HG03342 (cell line): Measurements from ENCODE around the gene CMTM4.
A peak's percentile ranks its signal among the peaks of the same experiment; 100 is the strongest.
"Not testable (repeated sequence)": the region's sequence is repeated elsewhere in the genome, so short reads cannot be mapped to it uniquely, and the experiment has no call there.

Experiments
- ATAC-seq: cut with Tn5 transposase; IDR thresholded peaks from one replicate; pipeline ENCODE4 v1.9.1; 2021; ENCODE audit warnings: mild to moderate bottlenecking, moderate library complexity; ENCODE audit not compliant: unreplicated experiment

CMTM4 gene

GRCh38 chr16:66617728-66618127 is 78.8 kb downstream of the CMTM4 start:
- no peak for ATAC-seq

DNA sequence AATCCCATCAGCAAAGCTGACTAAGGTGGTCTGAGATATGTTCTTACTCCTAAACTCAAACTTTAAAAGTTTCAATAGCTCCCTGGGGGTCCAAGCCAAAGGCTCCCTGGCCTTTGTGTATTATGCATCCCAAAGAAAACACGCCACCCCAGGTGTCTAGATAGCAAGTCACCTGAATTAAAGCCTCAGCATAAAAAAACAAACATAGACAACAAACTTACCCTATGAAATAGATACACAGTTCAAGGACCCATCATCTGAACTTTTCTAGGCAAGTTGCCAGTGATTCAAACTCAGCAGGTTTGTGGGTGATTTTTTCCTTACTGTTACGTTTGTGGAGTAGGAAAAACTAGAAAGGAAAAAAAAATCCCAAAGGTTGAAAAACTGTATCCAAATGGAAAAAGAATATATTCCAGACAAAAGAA is 79.5 kb downstream of the CMTM4 start:
- ATAC-seq, result no peak

DNA sequence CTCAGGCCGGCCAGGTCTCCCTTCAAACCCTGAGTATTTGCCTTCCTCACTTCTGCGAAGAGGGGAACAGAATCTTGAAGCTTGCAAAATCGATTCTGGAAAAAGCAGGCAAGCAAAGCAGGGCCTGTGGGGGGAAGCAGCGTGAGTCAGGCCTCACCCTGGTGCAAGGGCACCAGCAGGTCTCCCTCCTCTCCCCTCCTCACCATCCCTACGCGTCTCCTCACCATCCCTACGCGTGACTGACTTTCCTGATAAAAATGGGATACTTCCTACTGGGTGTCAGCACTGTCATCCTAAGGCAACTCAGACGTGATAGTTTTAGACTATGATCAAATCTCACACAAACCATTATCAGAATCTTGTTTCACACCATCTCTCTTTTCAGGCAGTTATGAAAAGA is 80.0 kb downstream of the CMTM4 start:
- no peak for ATAC-seq

DNA sequence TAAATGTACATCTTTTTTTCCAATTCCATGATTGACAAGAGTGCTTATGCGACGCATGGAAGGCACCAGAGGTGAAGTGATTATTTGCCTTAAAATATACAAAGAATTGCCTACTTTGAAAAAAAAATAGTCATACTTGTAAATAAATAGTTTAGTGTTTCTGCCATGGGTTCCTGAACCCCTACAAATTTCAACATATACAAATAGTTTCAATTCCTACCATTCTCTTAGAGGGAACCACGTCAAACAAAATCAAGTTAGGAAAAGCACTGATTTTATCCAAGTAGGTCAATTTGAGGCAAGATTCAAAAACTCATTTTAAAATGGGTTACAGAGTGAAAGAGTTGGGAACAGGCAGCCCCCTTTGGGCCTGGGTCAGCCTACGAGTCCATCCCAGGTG is 80.4 kb downstream of the CMTM4 start:
- no peak for ATAC-seq

- ATAC-seq, result no peak
Observed at GRCh38 chr16:66614161-66614802, 82.3 kb downstream of the CMTM4 start.

DNA sequence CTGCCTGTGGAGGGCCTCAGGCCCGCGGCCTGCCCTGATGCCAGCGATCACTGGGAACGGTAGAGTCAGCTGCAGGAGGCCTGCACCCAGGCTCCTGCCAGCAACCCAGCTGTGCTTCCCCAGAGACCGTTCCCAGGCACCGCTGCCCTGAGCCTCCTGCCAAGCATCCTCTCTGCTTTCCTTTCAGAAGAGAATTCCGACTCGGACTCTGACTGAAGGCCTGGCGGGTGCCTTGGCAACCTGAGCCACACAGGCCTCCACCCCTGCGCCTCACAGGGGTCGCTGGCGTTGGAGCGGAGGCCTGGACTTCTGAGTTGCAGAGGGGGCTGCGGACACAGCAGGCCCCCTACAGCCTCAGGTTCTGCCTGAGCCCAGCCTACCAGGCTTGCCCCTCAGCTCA is 84.1 kb downstream of the CMTM4 start:
- ATAC-seq, result no peak

DNA sequence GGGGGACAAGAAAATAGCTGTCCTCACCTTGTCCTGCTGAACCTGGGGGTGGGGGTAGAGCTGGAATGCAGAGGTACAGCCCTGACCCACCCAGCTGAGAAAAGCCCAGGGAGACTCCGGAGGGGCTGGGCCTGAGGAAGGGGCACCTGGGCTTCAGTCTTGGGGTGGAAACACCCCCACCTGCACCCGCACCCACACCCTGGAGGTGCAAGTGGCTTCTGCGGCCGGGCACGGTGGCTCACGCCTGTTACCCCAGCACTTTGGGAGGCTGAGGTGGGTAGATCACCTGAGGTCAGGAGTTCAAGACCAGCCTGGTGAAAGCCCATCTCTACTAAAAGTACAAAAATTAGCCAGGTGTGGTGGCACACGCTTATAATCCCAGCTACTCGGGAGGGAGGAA is 84.6 kb downstream of the CMTM4 start:
- ATAC-seq, result not testable (repeated sequence)

GRCh38 chr16:66610111-66610820 is 86.3 kb downstream of the CMTM4 start:
- ATAC-seq, result no peak

GRCh38 chr16:66609139-66609510 is 87.4 kb downstream of the CMTM4 start:
- ATAC-seq, result no peak

DNA sequence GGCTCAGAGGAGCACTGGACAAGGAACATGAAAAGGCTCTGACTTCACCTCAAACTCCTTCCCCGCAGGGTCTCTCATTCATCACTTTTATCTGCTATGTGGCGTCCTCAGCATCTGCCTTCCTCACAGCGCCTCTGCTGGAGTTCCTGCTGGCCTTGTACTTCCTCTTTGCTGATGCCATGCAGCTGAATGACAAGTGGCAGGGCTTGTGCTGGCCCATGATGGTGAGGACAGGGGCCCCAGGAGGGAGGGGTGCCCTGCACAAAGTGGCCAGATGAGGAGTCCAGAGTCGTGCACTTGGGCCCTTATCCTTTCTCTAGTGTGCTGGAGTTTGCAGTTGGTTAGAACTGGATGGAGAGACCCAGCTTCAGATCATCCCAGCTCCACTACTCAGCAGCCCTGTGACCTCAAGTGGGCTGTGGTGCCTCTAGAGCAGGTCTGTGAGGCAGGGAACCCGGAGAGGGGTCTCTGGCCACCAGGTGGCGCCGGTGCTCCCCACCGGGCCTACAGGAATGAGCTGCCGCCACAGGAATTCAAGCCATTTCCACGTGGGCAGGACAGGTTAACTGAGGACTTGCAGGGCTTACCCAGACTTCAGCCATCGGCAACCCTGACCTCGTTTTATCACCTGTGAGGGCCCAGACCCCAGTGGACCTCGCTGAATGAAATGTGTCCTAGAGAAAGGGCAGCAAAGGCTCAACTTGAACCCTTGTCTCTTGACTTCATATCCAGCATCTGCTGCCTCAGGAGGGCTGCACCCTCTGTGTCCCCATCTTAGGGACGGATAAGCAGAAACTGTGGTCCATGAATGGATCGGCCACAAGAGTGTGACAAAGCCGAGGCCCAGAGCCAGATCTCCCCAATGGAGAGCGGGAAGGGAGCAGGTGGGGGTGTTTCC is 88.1 kb downstream of the CMTM4 start:
- peak; percentile 42 for ATAC-seq

DNA sequence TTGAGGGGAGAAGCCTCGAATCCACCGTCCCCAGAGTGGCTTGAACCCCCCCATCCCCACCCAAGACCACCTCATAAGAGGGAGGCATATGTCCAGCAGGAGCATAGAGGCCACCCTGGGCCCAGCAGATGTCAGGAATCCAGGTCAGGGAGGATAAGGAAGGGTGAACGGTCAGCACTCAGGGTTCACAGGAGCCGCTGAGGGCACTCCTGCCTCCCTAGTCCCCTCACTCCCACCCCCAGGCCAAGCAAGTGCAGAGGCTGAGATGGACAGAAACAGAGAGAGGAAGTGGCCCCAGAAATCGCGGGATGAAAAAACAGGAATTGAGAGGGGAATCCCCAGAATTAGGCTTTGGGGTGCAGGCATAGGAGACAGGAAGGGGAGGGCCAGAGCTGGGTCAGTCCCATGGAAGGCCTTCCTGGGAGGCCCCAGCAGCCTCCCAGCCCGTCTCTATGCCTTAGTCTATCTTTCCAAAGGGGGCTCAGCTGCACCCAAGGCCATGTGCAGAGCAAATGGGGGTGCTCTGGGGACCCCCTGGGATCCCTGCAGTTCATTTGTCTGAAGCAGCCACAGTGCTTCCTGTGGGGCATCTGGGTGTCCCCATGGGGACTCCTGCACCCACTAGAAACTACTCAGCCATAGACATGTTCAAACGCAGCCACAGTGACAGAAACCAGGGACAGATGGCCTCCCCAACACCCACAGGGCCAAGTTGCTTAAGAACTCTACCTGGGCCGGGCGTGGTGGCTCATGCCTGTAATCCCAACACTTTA is 90.4 kb downstream of the CMTM4 start:
- ATAC-seq, result peak; percentile 42

DNA sequence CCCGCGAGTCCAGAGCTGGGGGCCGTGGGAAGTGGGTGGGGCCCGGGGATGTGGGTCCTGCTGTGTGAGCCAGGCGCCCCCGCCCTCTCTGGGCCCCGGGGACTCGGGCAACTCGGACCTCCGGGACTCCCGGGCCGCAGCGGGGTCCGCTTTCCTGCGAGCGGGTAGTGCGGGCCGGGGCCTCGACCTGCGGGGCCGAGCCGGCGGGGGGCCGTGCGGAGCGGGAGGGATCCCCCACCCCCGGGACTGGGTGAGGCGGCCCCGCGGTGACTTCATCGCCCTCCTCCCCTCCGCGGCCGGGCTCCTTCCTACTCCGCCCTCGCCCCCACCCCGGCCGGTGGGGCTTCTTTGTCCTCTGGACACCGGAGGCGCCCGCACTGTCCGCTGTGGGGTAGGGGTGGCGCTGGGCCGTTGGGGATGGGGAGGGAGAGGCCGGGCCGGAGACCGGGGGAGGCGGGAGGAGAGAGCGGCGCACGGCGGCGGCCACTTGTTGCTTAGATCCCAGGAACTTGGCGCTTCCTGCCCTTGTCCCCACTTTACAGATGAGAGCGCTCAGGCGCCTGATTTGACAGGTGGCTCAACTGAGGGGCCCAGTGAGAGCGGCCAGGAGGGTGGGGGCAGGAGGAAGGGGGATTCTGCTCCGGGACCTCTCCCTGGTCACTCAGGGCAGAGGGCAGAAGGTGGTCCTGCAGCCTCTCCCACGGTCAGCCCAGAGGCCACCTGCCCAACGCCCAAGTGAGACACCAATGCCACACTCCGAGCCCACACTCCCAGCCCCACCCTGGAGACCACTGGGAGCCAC is 91.2 kb downstream of the CMTM4 start:
- ATAC-seq, result peak; percentile 20

- ATAC-seq, result peak; percentile 65
Observed at GRCh38 chr16:66604376-66605176, 92.0 kb downstream of the CMTM4 start, which contains the start of gene CMTM3. TSS of gene CMTM3 (plus strand) at chr16:66604704. CDS start at chr16:66604806, 102 bp downstream.

DNA sequence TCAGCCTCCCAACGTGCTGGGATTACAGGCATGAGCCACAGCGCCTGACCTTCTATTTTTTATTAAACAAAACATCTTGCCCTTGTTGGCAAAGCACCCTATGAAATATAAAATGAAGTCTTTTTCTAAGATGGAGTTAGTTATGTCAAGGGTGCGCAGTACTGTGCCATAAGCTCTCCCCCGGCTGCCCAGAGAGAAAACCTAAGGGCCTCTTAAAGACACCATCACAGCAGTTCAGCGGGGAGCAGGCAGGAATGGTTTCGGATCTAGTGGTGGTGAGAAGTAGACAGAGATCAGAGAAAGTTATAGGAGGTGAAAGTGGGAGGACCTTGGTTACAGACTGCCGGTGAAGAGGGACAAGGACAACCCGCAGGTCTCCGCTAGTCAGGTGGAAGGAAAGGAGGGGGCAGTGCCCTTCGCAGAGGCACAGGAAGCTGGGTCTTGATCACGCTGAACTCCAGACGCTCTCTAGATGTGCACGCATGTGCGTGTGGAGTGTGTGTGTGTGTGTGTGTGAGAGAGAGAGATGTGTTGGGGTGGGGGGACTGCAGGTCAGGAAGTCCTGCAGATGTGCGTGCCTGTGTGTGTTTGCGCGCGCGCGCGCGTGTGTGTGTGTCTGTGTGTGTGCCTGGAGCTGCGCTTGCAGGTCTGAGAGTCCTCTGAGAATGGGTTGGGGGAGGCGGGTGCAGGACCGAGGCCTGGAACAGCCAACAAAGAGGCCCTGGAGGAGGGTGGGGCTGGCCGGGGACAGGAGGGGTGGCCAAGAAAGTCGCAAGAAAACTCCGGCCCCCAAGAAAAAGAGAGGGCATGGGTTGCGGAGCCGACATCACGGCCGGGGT is 92.8 kb downstream of the CMTM4 start:
- ATAC-seq, result no peak

GRCh38 chr16:66601471-66601870 is 95.1 kb downstream of the CMTM4 start:
- no peak for ATAC-seq

DNA sequence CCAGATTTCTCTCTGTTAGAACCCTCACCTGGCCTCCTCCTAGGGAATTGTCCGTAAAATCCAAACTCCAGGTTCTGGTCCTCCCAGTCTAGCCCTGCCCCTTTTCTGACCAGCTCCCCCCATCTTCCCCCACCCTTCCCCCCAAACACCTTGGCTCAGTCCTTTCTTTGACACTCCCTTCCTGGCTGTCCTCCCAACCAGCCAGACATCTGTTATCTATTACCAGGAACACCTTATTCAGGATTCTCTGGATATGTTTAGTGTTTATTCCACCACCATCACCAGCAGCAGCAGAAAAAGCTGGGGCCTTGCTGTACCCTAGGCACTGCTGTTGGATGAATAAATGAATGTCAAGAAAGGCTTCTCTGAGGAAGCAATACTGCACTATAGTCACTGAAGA is 96.1 kb downstream of the CMTM4 start:
- no peak for ATAC-seq

GRCh38 chr16:66599726-66600125 is 96.8 kb downstream of the CMTM4 start:
- no peak for ATAC-seq

DNA sequence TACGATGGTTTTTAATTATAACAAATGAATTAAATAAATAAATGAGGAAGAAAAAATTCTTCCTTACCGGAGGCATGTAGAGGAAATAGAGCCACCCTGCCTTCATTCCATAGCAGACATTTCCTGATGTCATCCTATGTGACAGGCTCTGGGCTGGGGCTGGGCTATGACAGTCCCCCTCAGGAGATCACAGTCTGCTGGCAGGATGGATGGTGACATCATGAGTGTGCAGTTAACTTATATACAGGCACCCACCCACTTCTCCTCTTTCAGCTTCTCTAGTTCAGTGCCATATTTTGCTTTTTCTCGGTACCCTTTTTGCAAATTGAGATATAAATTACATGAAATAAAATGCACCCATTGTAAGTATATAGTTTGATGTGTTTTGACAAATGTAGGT is 98.4 kb downstream of the CMTM4 start:
- no peak for ATAC-seq
